PC-9 (cell line): Measurements from ENCODE around the gene ALPK3. TPM values are rescaled to one million over a fixed set of nuclear protein-coding genes. Genes with fewer than 3 reads are reported as not detected.

ENCODE experiments used
- BruUV-seq: library from RNA; stranded (reverse); fragments of 400-500 nt; replicated peaks from 2 replicates; lab custom pipeline; 2021; lab: Mats Ljungman, UMichigan
- CTCF ChIA-PET: fragments of 300-600 bp; sonication (Branson Sonifier 250); formaldehyde crosslinking; loops from one replicate; lab custom pipeline; 2022; ENCODE audit warnings: antibody characterized with exemption; lab: Charles Lee
- POLR2A ChIA-PET: fragments of 300-600 bp; sonication (Branson Sonifier 250); formaldehyde crosslinking; loops from one replicate; lab custom pipeline; 2022; ENCODE audit warnings: antibody characterized with exemption; ENCODE audit not compliant: unreplicated experiment; lab: Charles Lee
- DNase-seq, 2 experiments: peaks; one replicate each; pipeline versions ENCODE4 v3.0.0 to v3.0.0-alpha.2; 2015 to 2022; ENCODE audit warnings: mixed read lengths in 1 of 2
- H2AFZ ChIP-seq: fragments of 200-600 bp; sonication (generic); 2 replicates; pipeline ENCODE4 v1.8.1; 2017; ENCODE audit warnings: antibody characterized with exemption
- H3F3A ChIP-seq: fragments of 200-600 bp; sonication (generic); 2 replicates; pipeline ENCODE4 v1.8.1; 2017; ENCODE audit warnings: antibody characterized with exemption, mild to moderate bottlenecking, low read depth; ENCODE audit not compliant: insufficient read depth
- H3K27ac ChIP-seq: fragments of 200-600 bp; sonication (generic); 2 replicates; pipeline ENCODE4 v1.6.1; 2016; ENCODE audit warnings: mixed run types
- H3K27me3 ChIP-seq: fragments of 200-600 bp; sonication (generic); 2 replicates; pipeline ENCODE4 v1.6.1; 2016; ENCODE audit warnings: low read depth, mixed run types; ENCODE audit not compliant: insufficient read depth
- H3K36me3 ChIP-seq: fragments of 200-600 bp; sonication (generic); 2 replicates; pipeline ENCODE4 v1.6.1; 2016; ENCODE audit warnings: low read depth, mixed run types
- H3K4me1 ChIP-seq: fragments of 200-600 bp; sonication (generic); replicated peaks from 2 replicates; pipeline ENCODE4 v1.6.1; 2016; ENCODE audit warnings: mixed run types; ENCODE audit not compliant: insufficient read depth
- H3K4me2 ChIP-seq: fragments of 200-600 bp; sonication (generic); 2 replicates; pipeline ENCODE4 v1.6.1; 2017; ENCODE audit warnings: mixed run types
- H3K4me3 ChIP-seq: fragments of 200-600 bp; sonication (generic); 2 replicates; pipeline ENCODE4 v1.6.1; 2016; ENCODE audit warnings: mixed run types
- H3K79me2 ChIP-seq: fragments of 200-600 bp; sonication (generic); 2 replicates; pipeline ENCODE4 v1.6.1; 2017; ENCODE audit warnings: low read depth, mixed run types
- H3K9me2 ChIP-seq: fragments of 200-600 bp; sonication (generic); 2 replicates; pipeline ENCODE4 v1.8.1; 2017; ENCODE audit warnings: mild to moderate bottlenecking; ENCODE audit not compliant: insufficient read depth
- H3K9me3 ChIP-seq: fragments of 200-600 bp; sonication (generic); 2 replicates; pipeline ENCODE4 v1.8.1; 2016; ENCODE audit warnings: low read depth; ENCODE audit not compliant: insufficient read depth
- H4K20me1 ChIP-seq: fragments of 200-600 bp; sonication (generic); 2 replicates; pipeline ENCODE4 v1.8.1; 2017; ENCODE audit not compliant: insufficient read depth
- EZH2 ChIP-seq: fragments of 200-600 bp; sonication (generic); IDR thresholded peaks from 2 replicates; pipeline ENCODE4 v1.8.0; 2017; ENCODE audit warnings: antibody characterized with exemption, low read depth
- intact Hi-C: fragments of 100-400 bp; cut with micrococcal nuclease; formaldehyde crosslinking; loops from one replicate; pipeline ENCODE4 v1.10.0; 2022; ENCODE audit not compliant: unreplicated experiment
- total RNA-seq: library from RNA; stranded (reverse); gene quantifications from 2 replicates; pipeline ENCODE4 v1.2.3, GENCODE V29; 2021
- TF ChIP-seq, protein P1 (sequence below): fragments of 200-600 bp; sonication (generic); conservative IDR thresholded peaks from 2 replicates; pipeline ENCODE4 v1.6.1; 2017; ENCODE audit warnings: mixed run types, antibody characterized with exemption, mild to moderate bottlenecking, moderate library complexity

The ALPK3 gene
- total RNA-seq, 1 experiment from 2014 or later: 8.1 TPM

- H2AFZ ChIP-seq: no peak overlapping the region
- no peaks in the 10 kb centered on the region for H3K36me3 ChIP-seq
- no TSS peak for BruUV-seq
- H3K27me3 ChIP-seq: no peaks in the 10 kb centered on the region
- TF ChIP-seq, protein P1, sequence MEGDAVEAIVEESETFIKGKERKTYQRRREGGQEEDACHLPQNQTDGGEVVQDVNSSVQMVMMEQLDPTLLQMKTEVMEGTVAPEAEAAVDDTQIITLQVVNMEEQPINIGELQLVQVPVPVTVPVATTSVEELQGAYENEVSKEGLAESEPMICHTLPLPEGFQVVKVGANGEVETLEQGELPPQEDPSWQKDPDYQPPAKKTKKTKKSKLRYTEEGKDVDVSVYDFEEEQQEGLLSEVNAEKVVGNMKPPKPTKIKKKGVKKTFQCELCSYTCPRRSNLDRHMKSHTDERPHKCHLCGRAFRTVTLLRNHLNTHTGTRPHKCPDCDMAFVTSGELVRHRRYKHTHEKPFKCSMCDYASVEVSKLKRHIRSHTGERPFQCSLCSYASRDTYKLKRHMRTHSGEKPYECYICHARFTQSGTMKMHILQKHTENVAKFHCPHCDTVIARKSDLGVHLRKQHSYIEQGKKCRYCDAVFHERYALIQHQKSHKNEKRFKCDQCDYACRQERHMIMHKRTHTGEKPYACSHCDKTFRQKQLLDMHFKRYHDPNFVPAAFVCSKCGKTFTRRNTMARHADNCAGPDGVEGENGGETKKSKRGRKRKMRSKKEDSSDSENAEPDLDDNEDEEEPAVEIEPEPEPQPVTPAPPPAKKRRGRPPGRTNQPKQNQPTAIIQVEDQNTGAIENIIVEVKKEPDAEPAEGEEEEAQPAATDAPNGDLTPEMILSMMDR: no peak
- TF ChIP-seq EZH2: no peak
- peaks cover 44% of the 10 kb centered on the region for H3K4me1 ChIP-seq
- H3K9me2 ChIP-seq: no peaks in the 10 kb centered on the region
- H3K9me3 ChIP-seq: no peaks in the 10 kb centered on the region
- H3F3A ChIP-seq: peaks cover 18% of the 10 kb centered on the region
- H3K79me2 ChIP-seq: 0 out of 2 replicates have a peak, but pooled peaks cover 7% of the 10 kb centered on the region
- no peak overlapping the region; the same call in 1 of the 2 replicates for H3K27ac ChIP-seq
- no peak for DNase-seq
- H3K4me3 ChIP-seq: no peak overlapping the region
- intact Hi-C loops: no loop called here
- ChIA-PET POLR2A (no interaction called here), CTCF (no interaction called here)
- H3K4me2 ChIP-seq: no peak overlapping the region
- H4K20me1 ChIP-seq: no peaks in the 10 kb centered on the region
These were observed 39.7 kb downstream of the ALPK3 start for GRCh38 chr15:84856731-84857417.

GRCh38 chr15:84857418-84858004 is 40.4 kb downstream of the ALPK3 start:
- H3K27me3 ChIP-seq: no peaks in the 10 kb centered on the region
- peaks cover 15% of the 10 kb centered on the region for H3F3A ChIP-seq
- H3K9me2 ChIP-seq: no peaks in the 10 kb centered on the region
- peaks cover 44% of the 10 kb centered on the region for H3K4me1 ChIP-seq
- POLR2A ChIA-PET: no interaction called here
- no peak overlapping the region for H3K4me3 ChIP-seq
- H4K20me1 ChIP-seq: no peaks in the 10 kb centered on the region
- intact Hi-C loops: no loop called here
- H3K79me2 ChIP-seq: 0 out of 2 replicates have a peak, but pooled peaks cover 7% of the 10 kb centered on the region
- CTCF ChIA-PET: no interaction called here
- no peak for TF ChIP-seq EZH2
- TF ChIP-seq, protein P1: no peak
- no peaks in the 10 kb centered on the region for H3K9me3 ChIP-seq
- peak overlapping the region; percentile 74; the same call in 1 of the 2 replicates for H3K4me2 ChIP-seq
- H3K27ac ChIP-seq: peak overlapping the region; percentile 87
- H2AFZ ChIP-seq: no peak overlapping the region
- DNase-seq: no peak
- no peaks in the 10 kb centered on the region for H3K36me3 ChIP-seq
- no TSS peak for BruUV-seq

DNA sequence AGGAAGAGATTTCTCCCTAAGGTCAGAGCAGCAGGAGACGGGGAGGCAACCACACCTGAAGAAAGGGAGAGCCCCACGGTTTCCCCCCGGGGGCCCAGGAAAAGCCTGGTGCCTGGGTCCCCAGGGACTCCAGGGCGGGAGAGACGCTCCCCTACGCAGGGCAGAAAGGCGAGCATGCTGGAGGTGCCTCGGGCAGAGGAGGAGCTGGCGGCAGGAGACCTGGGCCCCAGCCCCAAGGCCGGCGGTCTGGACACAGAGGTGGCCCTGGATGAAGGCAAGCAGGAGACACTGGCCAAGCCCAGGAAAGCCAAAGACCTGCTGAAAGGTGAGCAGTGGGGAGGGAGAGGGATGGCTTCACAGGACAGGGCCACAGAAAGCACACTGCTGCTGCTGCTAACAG is 41.1 kb downstream of the ALPK3 start:
- peaks cover 15% of the 10 kb centered on the region for H3F3A ChIP-seq
- H3K4me3 ChIP-seq: no peak overlapping the region
- BruUV-seq: no TSS peak
- H3K27me3 ChIP-seq: no peaks in the 10 kb centered on the region
- peaks cover 44% of the 10 kb centered on the region for H3K4me1 ChIP-seq
- peak overlapping the region; percentile 22; the same call in 1 of the 2 replicates for H2AFZ ChIP-seq
- no peaks in the 10 kb centered on the region for H3K9me2 ChIP-seq
- H3K27ac ChIP-seq: peak overlapping the region; percentile 87
- POLR2A ChIA-PET: no interaction called here
- H3K79me2 ChIP-seq: 0 out of 2 replicates have a peak, but pooled peaks cover 7% of the 10 kb centered on the region
- CTCF ChIA-PET: no interaction called here
- intact Hi-C loops: no loop called here
- peak overlapping the region; percentile 74 for H3K4me2 ChIP-seq
- peak in 1 of 2 experiments; percentile 37 for DNase-seq
- H3K9me3 ChIP-seq: no peaks in the 10 kb centered on the region
- no peaks in the 10 kb centered on the region for H3K36me3 ChIP-seq
- TF ChIP-seq EZH2: no peak
- TF ChIP-seq, protein P1: no peak
- H4K20me1 ChIP-seq: no peaks in the 10 kb centered on the region
